Measurements from ENCODE around the gene DTNB. TPM values are rescaled to one million over a fixed set of nuclear protein-coding genes. Genes with fewer than 3 reads are reported as not detected.
A peak's percentile ranks its signal among the peaks of the same experiment; 100 is the strongest.

The DTNB gene
- total RNA-seq, 1 donor from 2014 or later, result 5.9 TPM

DNA sequence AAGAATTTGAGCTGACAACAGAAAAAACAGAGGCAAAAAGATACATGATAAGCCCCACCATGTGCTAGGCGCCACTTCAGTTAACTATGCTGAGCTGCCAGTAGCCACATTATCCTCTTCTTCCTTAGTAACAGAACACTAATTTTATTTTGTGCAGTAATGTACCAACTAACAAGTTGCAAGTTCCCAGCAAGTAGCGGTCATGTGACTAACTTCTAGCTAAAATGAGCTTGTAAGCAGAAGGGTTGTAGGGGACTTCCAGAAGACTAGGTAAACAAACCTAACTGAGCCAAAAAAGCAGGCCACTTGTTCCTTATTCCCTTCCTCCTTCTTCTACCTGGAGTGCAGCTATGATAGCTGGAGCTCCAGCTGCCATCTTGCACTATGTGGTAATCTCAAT, 75.5 kb downstream of the DTNB start:
- DNase-seq (no peak), ATAC-seq (no peak)
- intact Hi-C loops (cut with micrococcal nuclease), result no loop called here

DNA sequence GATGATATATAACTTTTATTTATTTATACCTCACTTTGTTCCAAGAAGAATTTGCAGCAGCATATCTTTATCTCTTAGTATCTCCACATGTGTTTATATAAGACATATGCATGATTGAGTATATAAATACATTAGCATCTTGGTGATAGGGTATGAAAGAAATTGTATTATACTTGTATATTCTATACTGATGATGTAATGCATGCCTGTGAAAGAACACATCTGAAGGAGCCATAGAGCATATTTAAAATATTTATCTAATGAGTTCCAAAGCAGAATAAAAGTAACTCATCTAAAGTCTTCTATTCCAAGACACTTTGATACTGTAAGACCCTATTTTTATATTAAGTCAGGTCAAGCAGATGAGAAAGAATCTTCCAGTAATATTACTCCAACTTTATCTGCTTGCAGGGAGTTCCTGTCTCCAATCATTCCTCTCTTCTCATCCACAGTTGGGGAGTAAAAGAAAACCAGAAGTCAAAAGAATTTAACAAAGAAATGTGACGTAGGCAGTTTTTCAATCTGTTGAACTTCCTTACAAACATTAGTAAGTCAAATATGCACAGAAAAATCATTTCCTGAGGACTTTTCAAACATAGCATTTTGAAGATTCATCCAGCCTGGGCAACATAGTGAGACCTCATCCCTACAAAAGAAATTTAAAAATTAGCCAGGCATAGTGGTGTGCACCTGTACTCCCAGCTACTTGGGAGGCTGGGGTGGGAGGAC, 76.7 kb downstream of the DTNB start:
- no peak for ATAC-seq
- intact Hi-C loops (cut with micrococcal nuclease), result no loop called here

DNA sequence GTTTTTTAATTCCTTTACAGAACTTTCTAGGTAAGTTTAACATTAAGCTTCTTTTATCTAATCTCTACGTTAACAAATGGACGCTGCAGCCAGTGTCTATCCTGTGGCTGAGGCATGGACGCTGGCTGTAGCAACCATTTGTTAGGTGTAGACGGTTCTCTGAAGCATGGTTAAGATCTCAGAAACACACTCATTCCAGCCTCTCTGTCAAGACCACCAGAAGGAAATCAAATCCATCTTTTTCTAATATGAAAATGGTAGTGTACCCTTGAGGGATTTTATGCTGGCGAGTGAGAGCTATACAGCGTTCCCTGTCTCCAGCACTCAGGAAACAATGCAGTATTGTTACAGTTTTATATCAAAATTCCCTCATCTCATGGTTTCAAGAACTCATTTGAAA, 78.0 kb downstream of the DTNB start:
- intact Hi-C loops (cut with micrococcal nuclease), result no loop called here
- DNase-seq, result no peak
- no peak for ATAC-seq

More for the DNA sequence above, 76.7 kb downstream of the DTNB start:
- no peak for DNase-seq

DNA sequence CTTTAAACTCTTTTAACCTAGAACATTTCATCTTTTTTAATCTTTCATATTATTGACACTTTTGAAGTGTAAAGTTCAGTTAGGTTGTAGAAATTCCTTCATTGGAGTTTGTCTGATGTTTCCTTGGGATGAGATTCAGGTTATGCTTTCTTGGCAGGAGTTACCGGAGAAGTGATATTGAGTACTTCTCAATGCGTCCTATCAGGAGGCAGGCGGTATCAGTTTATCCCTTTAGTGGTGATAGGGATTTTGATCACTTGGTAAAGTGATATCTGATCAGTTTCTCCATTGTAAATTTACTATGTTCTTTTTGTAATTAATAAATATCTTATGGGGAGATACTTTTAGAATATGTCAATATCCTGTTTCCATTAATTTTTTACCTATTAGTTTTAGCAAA, 78.4 kb downstream of the DTNB start:
- intact Hi-C loops (cut with micrococcal nuclease), result no loop called here
- ATAC-seq (no peak), DNase-seq (no peak)

DNA sequence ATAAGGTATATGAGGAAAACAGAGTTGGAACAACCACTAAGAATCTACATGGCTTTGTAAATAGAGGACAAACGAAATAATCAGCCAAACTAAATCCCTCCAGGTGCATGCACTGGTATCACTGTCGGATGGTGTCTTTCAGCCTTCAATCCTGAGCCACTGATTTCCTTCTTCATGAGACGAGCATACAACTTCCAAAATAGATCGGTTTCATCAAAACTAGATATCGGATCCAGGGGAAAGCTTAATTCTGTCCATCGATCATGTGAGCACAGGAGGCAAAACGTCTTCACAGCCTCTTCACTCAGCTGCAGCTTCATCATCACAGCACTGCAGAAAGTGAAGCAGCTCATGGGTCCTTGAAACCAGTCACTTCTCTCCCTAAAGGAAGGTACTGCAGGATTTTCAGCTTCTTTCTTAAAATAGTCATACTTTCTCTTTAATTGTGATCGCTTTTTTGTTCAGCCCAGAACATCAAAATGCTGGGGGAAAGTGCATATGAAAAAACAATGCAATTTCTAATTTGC, 80.5 kb downstream of the DTNB start:
- intact Hi-C loops (cut with micrococcal nuclease), result no loop called here
- DNase-seq (no peak), ATAC-seq (no peak)

DNA sequence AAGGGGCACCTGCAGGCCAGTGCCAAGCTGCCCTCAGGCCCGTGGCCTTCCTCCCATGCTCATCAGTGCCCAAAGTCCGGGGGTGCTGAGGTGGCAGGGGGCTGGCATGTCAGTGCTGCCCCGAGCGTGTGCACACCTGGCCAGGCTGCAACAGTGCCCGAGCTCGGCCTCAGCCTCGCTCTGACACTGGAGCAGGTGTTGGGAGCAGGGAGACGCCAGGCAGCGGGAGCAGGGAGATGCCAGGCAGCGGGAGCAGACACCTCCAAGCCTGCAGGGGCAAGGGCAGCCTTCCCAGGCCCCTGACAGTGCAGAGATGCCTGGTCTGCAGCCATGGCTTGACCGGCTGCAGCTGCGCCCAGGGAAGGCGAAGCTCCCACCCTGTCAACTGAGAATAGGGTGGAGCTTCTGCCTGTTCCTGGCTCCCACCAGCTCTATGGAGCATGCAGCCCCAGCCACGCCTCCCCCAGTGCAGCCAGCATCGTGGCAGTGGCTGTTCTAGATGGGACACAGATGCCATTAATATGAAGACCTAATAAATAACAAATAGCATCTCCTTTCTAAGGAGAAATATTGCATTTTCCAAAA, 82.4 kb downstream of the DTNB start:
- intact Hi-C loops (cut with micrococcal nuclease), result no loop called here
- DNase-seq (no peak), ATAC-seq (no peak)

DNA sequence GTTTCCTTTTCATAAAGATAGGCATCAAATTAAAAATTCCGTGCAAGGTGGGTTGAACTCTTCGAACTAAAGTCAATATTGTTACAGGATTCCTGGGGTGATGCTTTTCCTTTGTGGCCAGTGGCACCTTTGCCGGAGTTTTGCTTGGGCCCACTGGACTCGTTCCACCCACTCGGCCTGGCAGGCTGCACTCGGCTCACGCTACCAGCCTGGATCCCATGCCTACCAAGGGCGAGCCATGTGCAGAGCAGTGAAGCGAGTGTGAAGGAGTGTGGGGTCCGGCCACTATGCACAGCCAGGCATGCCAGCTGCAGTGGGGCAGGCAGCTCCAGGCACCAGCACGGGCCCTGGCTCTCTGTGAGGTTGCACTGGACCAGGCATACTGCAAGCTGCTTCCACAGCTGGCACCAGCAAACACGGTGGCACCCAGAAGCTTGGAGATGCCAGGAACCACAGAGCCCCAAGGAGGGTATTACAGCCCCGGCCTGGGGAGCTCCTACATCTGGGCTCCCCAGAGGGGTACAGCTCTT, 83.6 kb downstream of the DTNB start:
- no peak for ATAC-seq
- DNase-seq, result no peak
- intact Hi-C loops (cut with micrococcal nuclease), result no loop called here

DNA sequence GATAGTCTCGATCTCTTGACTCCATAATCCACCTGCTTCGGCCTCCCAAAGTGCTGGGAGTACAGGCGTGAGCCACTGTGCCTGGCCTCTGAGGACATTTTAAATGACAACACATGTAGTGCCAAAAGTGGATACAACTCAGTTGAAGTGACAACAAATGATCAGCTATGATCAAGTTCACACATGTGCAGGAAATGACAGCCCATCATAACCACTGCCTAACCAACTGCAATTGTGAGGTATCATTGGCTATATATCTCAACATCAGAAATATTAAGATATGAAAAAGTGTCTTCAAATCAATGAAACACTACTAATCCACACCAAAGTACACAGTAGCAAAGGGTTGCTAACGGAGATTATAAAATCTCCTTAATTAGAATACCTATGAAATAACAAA, 84.8 kb downstream of the DTNB start:
- DNase-seq (no peak), ATAC-seq (no peak)
- intact Hi-C loops (cut with micrococcal nuclease), result no loop called here

DNA sequence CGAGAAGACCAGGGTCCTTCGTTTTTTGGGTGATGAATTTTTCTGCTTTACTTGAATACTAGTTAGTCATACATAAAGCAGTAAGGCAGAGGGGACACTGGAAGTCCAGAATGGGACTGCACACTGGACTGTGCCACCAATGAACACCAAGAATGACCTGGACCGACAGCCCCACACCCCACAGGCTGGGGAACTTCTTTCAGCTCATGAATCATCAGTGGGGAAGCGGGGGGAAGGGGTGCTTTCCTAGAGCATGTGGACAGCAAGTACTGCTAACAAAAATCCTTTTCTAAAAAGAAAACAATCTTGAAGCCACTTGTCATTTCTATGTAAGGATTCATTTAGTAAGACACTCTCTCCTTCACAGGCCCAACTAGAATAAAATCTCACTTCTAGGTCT, 86.0 kb downstream of the DTNB start:
- intact Hi-C loops (cut with micrococcal nuclease), result no loop called here
- DNase-seq (no peak), ATAC-seq (no peak)

DNA sequence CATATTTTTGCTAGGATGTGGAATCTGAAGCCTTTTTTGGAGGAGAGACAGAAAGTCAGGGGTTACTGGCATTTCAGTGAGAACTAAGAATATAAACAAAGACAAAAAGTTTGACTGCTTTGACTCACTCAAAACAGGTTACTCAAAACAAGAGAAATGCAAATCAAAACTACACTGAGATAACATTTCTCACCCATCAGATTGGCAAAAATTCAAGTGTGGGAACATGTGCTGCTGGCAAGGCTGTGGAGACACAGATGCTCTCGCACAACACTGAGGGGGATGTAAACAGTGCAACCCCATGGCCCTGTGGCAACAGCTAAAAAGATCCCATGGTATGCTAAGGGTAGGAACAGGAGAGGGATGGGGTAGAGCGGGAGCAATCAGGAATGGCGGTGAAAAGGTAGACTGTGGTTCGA, 86.6 kb downstream of the DTNB start:
- ATAC-seq (no peak), DNase-seq (no peak)
- intact Hi-C loops (cut with micrococcal nuclease), result no loop called here

DNA sequence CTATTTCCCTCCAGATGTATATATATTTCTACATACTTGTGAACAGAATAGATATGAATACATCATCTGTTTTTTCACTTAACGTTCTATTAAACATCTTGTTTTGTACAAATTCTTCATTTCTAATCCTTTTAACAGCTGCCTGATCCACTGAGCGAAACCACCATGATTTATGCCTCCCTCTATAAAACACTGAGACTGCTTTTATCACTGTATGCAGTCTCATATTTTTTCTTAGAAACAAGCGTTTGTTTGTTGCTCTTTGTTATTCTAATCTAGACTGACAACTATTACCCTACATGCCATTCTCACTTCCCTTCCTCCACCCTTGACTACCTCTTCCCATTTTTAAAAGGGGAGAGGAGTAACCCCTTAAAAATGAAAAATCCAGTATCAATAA, 88.2 kb downstream of the DTNB start:
- ATAC-seq, result no peak
- DNase-seq, result no peak
- intact Hi-C loops (cut with micrococcal nuclease), result no loop called here

DNA sequence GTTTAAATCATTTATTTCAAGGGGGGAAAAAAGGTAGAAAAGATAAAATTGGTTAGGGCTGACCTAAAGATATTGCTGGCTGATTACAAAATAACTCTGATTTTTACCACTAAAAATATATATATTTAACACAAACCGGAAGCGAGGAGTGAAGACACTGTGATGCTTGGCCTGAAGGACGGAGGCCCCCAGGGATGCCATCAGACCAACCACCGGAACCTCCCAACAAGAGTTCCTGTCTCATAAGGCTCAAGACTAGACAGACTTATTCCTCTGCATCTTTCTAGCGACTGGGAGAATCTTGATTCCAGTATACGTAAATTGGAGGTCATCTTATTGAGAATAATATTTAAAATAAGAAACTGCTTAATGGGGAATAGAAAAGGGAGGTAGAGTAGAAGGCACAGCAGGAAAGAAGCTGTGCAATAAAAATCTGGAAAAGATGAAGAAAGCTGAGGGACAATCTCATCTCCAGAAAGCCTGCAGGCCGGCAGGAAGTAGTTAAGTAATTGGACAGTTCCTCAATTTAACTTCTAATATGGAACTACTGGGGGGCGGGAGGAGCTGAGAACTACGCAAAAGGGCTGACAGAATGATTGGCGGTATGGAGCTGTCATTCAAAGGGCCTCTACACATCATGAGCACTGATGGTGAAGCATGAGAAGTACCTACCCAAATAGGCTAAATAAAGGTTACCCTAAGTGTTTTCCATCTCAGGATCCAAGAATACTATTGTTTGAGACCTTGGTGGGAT, 91.1 kb downstream of the DTNB start:
- intact Hi-C loops (cut with micrococcal nuclease), result no loop called here
- no peak for ATAC-seq
- DNase-seq, result no peak

DNA sequence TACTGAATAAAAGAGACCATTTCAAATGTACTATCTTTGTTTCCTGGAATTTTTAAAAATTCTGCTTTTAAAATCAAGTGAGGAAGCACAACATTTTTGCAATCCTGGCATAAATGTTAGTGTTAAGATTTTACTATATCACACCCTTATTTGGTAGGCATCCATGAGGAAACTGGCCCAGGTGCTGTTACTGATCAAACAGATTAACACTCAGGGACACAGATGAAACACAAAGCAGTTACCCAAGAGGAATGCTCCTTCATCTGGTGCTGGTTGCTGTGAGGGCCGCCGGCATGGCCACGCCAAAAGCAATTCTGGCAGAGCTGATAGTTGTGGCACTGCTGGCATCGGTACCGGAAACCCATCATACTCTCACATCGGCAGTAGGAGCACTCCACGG, 96.8 kb downstream of the DTNB start:
- intact Hi-C loops (cut with micrococcal nuclease), result no loop called here
- DNase-seq (no peak), ATAC-seq (no peak)

DNA sequence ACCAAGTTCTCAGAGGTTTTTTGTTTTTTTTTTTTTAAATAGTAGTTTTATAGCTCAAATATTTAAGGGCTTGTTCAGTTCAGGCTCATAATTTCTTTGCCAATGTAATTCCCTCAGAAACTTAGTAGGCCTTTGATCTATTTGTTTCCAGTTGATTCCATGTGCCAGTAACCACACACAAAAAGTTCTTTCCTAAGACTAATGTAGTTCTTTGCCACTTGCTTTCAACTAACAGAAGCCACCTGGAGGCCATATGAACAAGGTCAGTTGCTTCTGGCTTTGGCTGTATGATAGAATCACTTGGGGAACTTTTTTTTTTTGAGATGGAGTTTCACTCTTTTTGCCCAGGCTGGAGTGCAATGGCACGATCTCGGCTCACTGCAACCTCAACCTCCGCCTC, 100.7 kb downstream of the DTNB start:
- DNase-seq (no peak), ATAC-seq (no peak)
- intact Hi-C loops (cut with micrococcal nuclease), result no loop called here

DNA sequence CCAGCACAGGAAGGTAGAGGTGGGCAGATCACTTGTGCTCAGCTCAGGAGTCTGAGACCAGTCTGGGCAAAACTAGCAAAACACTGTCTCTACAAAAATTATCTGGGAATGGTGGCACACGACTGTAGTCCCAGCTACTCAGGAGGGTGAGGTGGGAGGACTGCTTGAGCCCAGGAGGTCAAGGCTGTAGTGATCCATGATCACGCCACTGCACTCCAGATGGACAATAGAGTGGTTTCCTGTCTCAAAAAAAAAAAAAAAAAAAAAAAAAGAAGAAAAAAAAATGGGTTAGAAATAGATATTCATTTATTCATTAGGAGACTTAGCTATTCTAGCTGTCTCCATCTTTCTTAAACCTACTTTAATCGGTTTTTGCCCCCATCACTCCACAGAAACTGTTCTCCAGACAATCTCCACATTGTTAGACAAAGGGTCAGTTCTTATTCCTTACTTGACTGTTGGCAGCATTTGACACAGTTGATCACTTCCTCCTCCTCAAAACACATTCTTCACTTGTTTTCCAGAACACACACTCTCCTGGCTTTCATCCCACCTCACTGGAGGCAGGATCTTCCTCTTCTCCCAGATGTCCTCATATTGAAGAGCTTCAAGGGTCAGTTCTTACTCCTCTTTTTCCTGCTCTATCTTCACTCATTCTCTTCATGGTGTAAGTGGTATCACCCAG, 103.1 kb downstream of the DTNB start:
- DNase-seq (no peak), ATAC-seq (no peak)
- intact Hi-C loops (cut with micrococcal nuclease), result no loop called here

DNA sequence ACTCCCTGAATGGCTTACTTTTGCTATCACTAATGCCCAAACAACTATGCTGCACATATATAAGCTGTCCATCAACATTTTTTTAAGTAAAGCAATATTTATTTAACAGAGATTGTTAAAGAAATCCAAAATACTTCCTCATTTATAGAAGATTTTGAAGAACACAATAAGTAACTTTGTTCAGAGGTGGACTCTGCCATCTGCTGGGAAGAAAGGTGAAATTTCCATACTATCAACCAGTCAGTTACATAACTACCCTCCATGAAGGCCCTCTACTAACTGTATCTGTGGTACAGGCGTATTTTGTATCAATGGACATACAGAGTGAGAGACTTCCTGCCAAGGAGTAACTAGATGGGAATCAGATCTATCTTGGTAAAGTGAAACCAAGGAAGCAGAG, 106.0 kb downstream of the DTNB start:
- intact Hi-C loops (cut with micrococcal nuclease), result no loop called here
- DNase-seq (no peak), ATAC-seq (peak; percentile 63)

DNA sequence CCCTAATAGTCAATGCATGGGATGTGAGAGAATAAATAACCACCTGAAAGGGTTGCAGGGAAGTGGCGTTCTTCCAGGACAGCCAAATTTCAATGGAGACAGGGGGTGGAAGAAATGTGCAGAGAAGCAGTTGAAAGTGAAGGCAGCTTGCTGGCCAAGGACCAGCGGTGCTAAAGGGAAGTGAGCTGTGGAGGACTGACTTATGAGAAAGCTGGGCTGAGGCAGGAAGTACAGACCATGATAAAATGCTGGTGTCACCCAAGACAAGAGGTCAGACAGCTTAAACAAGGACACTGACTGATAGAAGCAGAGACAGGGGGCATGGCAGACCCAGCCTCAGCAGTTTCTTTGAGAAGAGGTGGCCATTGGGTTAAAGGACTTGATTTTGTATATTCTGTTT, 106.7 kb downstream of the DTNB start:
- intact Hi-C loops (cut with micrococcal nuclease), result no loop called here
- DNase-seq (no peak), ATAC-seq (peak; percentile 62)

DNA sequence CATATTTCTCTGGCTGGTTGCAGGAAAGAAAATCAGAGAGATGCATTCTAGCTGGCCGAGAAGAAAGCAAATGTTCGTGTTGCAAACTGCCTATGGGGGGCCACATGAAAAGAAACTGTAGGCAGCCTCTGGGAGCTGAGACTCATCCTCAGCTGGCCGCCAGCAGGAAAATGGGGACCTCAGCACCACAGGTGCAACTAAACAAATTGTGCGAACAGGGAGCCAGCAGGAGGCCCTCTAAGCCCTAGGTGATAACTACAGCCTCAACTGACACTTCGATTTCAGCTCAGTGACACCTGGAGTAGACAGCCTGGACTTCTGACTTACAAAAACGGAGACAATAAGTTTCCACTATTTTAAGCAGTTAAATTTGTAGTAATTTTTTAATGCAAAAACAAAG, 107.3 kb downstream of the DTNB start:
- DNase-seq (no peak), ATAC-seq (no peak)
- intact Hi-C loops (cut with micrococcal nuclease), result no loop called here

DNA sequence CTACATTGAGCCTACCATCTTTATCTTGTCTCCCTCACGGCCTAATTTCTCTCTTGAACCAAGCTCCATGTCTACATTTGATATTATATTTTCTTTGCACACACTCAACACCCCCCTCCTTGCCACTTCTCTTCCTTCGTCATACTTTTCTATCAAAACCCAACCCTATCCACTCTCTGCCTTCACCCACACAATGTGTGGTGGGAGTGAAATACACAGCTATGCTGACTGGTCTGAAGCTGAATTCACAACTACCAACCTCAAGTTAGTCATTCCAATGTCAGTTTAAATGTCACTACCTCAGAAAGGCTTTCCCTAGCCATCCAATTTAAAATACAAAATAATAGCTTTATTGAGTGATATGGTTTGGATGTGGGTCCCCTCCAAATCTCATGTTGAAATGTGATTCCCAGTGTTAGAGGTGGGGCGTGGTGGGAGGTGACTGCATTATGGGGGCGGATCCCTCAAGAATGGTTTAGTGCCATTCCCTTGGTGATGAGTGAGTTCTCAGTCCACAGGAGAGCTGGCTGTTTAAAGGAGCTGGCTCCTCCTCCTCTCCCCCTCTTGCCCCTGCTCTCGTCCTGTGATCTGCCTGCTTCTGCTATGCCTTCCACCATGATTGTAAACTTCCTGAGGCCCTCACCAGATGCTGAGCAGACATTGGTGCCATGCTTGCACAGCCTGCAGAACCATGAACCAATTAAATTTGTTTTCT, 112.1 kb downstream of the DTNB start:
- DNase-seq (no peak), ATAC-seq (no peak)
- intact Hi-C loops (cut with micrococcal nuclease), result no loop called here
